Germinal center (tissue), 1 donor: ENCODE data around the gene CENPS.
"Not testable (repeated sequence)": the region's sequence is repeated elsewhere in the genome, so short reads cannot be mapped to it uniquely, and the experiment has no call there.

Source experiments
- DNase-seq: peaks from one replicate; pipeline ENCODE4 v3.0.0; 2012; ENCODE audit warnings: mixed read lengths, low spot score

Gene CENPS

GRCh38 chr1:10430216-10431069 is at the start of gene CENPS:
TSS of gene CENPS (plus strand) at chr1:10430433. CDS start at chr1:10430518, 85 bp downstream.
- DNase-seq, result peak; percentile 99

GRCh38 chr1:10380594-10381275 is 49.5 kb upstream of the CENPS start:
- no peak for DNase-seq

- DNase-seq, result no peak
These were observed 46.6 kb upstream of the CENPS start for GRCh38 chr1:10383630-10384029.

GRCh38 chr1:10384219-10384618 is 46.0 kb upstream of the CENPS start:
- DNase-seq, result no peak

GRCh38 chr1:10386761-10387676 is 43.2 kb upstream of the CENPS start:
- DNase-seq, result no peak

GRCh38 chr1:10387677-10388386 is 42.4 kb upstream of the CENPS start:
- DNase-seq, result peak; percentile 38

GRCh38 chr1:10388387-10388715 is 41.9 kb upstream of the CENPS start:
- DNase-seq, result no peak

- DNase-seq, result no peak
These were observed 40.8 kb upstream of the CENPS start for GRCh38 chr1:10389271-10389973.

GRCh38 chr1:10396870-10397269 is 33.4 kb upstream of the CENPS start:
- DNase-seq, result no peak

- DNase-seq, result no peak
These were observed 31.9 kb upstream of the CENPS start for GRCh38 chr1:10398278-10398733.

GRCh38 chr1:10398734-10399443 is 31.3 kb upstream of the CENPS start, which contains the start of gene PGD:
TSS of gene PGD (plus strand) at chr1:10399064. CDS start at chr1:10399118, 54 bp downstream.
- peak; percentile 100 for DNase-seq

GRCh38 chr1:10399444-10399941 is 30.7 kb upstream of the CENPS start:
- DNase-seq, result no peak

- no peak for DNase-seq
These were observed 30.2 kb upstream of the CENPS start for GRCh38 chr1:10400013-10400412.

GRCh38 chr1:10401281-10401680 is 29.0 kb upstream of the CENPS start:
- no peak for DNase-seq

- no peak for DNase-seq
These were observed 27.4 kb upstream of the CENPS start for GRCh38 chr1:10402729-10403274.

GRCh38 chr1:10407201-10407600 is 23.0 kb upstream of the CENPS start:
- no peak for DNase-seq

- no peak for DNase-seq
These were observed 14.9 kb upstream of the CENPS start for GRCh38 chr1:10415211-10415930.

- not testable (repeated sequence) for DNase-seq
These were observed 14.3 kb upstream of the CENPS start for GRCh38 chr1:10415967-10416366.

- not testable (repeated sequence) for DNase-seq
These were observed 11.5 kb upstream of the CENPS start for GRCh38 chr1:10418741-10419140.
